ENCODE data around the gene FOXL3. TPM values are rescaled to one million over a fixed set of nuclear protein-coding genes. Genes with fewer than 3 reads are reported as not detected.

Gene FOXL3
- total RNA-seq, 1 donor from 2014 or later = not detected

DNA sequence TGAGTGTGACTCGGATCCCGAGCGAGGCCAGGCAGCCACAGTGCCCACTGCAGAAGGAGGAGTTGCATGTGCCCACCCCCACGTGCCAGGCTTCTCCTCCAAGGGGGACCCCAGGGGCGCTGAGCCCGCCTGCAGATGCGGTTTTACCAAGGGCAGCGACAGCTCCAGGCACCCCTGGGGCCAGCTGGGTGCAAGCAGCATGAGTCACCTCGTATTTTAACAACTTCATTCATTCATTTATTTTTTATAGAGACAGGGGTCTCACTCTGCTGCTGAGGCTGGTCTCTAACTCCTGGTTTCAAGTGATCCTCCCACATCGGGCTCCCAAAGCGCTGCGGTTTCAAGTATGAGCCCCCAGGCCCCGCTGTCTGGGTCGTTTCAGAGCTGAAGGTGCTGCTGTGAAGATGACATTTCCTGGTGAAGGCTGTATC lies 1.3 kb upstream of the FOXL3 start:
- peaks cover 62% of the 10 kb centered on the region for H3K27me3 ChIP-seq (ENCODE audit: low read depth)
- DNase-seq = peak; percentile 42

GRCh38 chr7:289209-289755 lies 688 bp upstream of the FOXL3 start:
- ATAC-seq (no peak), DNase-seq (no peak)
- H3K4me3 ChIP-seq = no peak overlapping the region
- peaks cover 68% of the 10 kb centered on the region for H3K27me3 ChIP-seq (ENCODE audit: low read depth)
- intact Hi-C loops (cut with DNase I) = no loop called here
- H3K36me3 ChIP-seq = no peaks in the 10 kb centered on the region
- no peak overlapping the region for H3K27ac ChIP-seq
- H3K4me1 ChIP-seq = peaks cover 16% of the 10 kb centered on the region
- TF ChIP-seq, protein P1, sequence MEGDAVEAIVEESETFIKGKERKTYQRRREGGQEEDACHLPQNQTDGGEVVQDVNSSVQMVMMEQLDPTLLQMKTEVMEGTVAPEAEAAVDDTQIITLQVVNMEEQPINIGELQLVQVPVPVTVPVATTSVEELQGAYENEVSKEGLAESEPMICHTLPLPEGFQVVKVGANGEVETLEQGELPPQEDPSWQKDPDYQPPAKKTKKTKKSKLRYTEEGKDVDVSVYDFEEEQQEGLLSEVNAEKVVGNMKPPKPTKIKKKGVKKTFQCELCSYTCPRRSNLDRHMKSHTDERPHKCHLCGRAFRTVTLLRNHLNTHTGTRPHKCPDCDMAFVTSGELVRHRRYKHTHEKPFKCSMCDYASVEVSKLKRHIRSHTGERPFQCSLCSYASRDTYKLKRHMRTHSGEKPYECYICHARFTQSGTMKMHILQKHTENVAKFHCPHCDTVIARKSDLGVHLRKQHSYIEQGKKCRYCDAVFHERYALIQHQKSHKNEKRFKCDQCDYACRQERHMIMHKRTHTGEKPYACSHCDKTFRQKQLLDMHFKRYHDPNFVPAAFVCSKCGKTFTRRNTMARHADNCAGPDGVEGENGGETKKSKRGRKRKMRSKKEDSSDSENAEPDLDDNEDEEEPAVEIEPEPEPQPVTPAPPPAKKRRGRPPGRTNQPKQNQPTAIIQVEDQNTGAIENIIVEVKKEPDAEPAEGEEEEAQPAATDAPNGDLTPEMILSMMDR (IDR thresholded peaks at IDR 0.05) = no peak
- H3K9me3 ChIP-seq = no peaks in the 10 kb centered on the region

More for the DNA sequence above, 1.3 kb upstream of the FOXL3 start:
- Histone ChIP-seq H3K9me3 (no peaks in the 10 kb centered on the region), H3K4me1 (peaks cover 16% of the 10 kb centered on the region), H3K36me3 (no peaks in the 10 kb centered on the region), H3K4me3 (no peak overlapping the region), H3K27ac (no peak overlapping the region)
- ATAC-seq = no peak
- TF ChIP-seq, protein P1 (IDR thresholded peaks at IDR 0.05) = no peak
- intact Hi-C loops (cut with DNase I) = no loop called here

DNA sequence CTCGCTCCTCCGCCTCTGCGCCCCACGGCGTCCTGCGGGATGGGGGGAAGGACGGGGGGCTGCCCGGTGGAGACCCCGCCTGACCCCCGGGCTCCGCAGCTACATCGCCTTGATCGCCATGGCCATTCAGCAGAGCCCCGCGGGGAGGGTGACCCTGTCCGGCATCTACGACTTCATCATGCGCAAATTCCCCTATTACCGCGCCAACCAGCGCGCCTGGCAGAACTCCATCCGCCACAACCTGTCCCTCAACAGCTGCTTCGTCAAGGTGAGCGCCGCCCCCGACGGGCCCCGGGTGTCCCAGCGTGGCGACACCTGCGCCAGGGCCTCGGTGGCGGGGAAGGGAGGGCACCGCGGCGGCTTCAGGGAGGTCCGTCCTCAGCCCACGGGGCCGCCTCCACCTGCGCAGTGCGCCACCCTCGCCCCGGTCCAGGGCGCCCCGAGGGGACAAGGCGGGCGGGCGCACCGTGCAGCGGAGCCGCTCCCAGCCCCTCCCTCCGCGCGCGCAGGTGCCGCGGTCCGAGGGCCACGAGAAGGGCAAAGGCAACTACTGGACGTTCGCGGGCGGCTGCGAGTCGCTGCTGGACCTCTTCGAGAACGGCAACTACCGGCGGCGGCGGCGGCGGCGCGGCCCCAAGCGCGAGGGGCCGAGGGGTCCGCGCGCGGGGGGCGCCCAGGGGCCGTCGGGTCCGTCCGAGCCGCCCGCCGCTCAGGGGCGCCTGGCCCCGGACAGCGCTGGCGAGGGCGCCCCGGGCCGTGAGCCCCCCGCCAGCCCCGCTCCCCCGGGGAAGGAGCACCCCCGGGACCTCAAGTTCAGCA lies 793 bp downstream of the FOXL3 start:
- Histone ChIP-seq H3K4me3 (no peak overlapping the region), H3K27ac (no peak overlapping the region), H3K4me1 (peaks cover 23% of the 10 kb centered on the region), H3K27me3 (ENCODE audit: low read depth) (peaks cover 70% of the 10 kb centered on the region), H3K9me3 (no peaks in the 10 kb centered on the region), H3K36me3 (no peaks in the 10 kb centered on the region)
- intact Hi-C loops (cut with DNase I) = no loop called here
- TF ChIP-seq, protein P1 (IDR thresholded peaks at IDR 0.05) = no peak
- peak; percentile 5 to 12 for ATAC-seq
- peak; percentile 39 for DNase-seq

- Histone ChIP-seq H3K27ac (no peak overlapping the region), H3K4me1 (peaks cover 23% of the 10 kb centered on the region), H3K4me3 (no peak overlapping the region), H3K36me3 (no peaks in the 10 kb centered on the region), H3K27me3 (ENCODE audit: low read depth) (peaks cover 67% of the 10 kb centered on the region), H3K9me3 (no peaks in the 10 kb centered on the region)
- DNase-seq = peak; percentile 51
- intact Hi-C loops (cut with DNase I) = no loop called here
- peak; percentile 71 to 82 for ATAC-seq
- TF ChIP-seq, protein P1 (IDR thresholded peaks at IDR 0.05) = no peak
These were observed 1.6 kb downstream of the FOXL3 start for GRCh38 chr7:291373-292092.

DNA sequence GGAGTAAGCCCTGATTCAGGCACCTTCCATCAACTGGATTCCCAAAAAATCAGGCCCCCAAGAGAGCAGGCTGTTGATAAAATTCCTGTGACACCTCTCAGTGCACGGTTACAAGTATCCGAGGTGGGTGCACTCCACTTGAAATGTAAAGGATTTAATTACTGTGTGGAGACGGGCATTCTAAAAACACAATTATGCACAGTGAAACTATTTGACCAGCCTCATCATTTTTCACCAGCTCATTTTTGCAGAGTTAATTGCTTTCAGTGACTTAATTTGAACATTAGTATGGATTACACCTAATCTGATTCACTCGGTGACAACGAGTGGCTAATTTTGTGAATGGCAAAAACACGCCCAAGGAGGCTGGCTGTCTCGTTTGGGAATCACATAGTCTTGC lies 2.3 kb downstream of the FOXL3 start:
- DNase-seq = no peak
- TF ChIP-seq, protein P1 (IDR thresholded peaks at IDR 0.05) = no peak
- Histone ChIP-seq H3K4me1 (peaks cover 23% of the 10 kb centered on the region), H3K36me3 (no peaks in the 10 kb centered on the region), H3K27me3 (ENCODE audit: low read depth) (peaks cover 67% of the 10 kb centered on the region), H3K9me3 (no peaks in the 10 kb centered on the region), H3K4me3 (no peak overlapping the region), H3K27ac (no peak overlapping the region)
- intact Hi-C loops (cut with DNase I) = no loop called here
- no peak for ATAC-seq
